ENCODE data around the gene FGD5. TPM values are rescaled to one million over a fixed set of nuclear protein-coding genes. Genes with fewer than 3 reads are reported as not detected.

The FGD5 gene
- total and polyA plus RNA-seq, 4 experiments from 2014 or later, result 0.06 TPM; not detected in 3

DNA sequence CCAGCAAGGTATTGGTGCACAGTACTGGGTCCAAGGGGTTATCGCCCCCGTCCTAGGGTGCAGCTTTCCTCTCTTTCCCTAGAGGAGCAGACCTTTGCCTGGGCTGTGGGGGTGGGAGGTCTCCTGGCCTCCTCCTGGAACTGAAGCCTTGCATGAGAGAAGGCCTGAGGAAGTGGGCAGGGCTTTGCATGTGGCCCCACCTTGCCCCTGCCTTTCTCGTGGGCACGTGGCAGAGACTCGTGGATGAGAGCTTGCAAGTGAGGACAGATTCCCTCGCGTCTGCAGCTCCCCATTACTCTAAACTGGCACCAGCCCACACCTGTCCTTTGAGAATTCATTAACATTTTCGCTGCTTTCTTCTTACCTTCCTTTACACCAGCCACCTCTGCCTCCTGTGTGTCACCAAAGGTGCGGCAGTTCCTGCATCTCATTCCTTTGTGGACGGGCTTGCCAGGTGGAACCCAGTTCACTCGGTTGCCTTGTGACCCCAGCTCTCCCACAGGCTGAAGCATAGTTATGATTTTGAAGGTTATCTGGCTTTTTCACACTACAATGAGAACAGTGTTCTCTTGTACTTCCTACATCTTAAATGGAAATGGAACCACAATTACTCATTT, 87.7 kb downstream of the FGD5 start:
- no peaks in the 10 kb centered on the region for H3K4me1 ChIP-seq (ENCODE audit: insufficient read depth, low read length)
- H3K27me3 ChIP-seq (ENCODE audit: insufficient read depth, low read length), result no peaks in the 10 kb centered on the region
- H3K4me1 Mint-ChIP-seq, result no peaks in the 10 kb centered on the region
- no peaks in the 10 kb centered on the region for H3K36me3 ChIP-seq (ENCODE audit: insufficient read depth, low read length)
- no peak overlapping the region for H3K4me3 ChIP-seq (ENCODE audit: low read length in 2 of 2)
- H3K36me3 Mint-ChIP-seq, result peaks cover 1 to 9% of the 10 kb centered on the region in 2 donors
- no peak overlapping the region for H3K4me3 Mint-ChIP-seq
- H3K27me3 Mint-ChIP-seq, result peaks cover 10 to 11% of the 10 kb centered on the region in 2 donors
- peaks cover 0 to 18% (median 9%) of the 10 kb centered on the region in 8 donors for H3K9me3 Mint-ChIP-seq
- CTCF ChIA-PET (ENCODE audit: partially characterized antibody), result interaction anchor here (0.7 kb wide), 1 partner anchor 15 kb away, joined by 3 read pairs; no protein-coding TSS in a partner anchor
- POLR2A ChIA-PET (ENCODE audit: partially characterized antibody), result no interaction called here
- no peak for DNase-seq
- no peaks in the 10 kb centered on the region for H3K9me3 ChIP-seq (ENCODE audit: control insufficient read depth in 1 of 2, low read length in 2 of 2)
- no peak overlapping the region for H3K27ac ChIP-seq (ENCODE audit: low read depth, low read length)
- intact Hi-C loops (cut with micrococcal nuclease), result no loop called here
- no peak overlapping the region for H3K27ac Mint-ChIP-seq

DNA sequence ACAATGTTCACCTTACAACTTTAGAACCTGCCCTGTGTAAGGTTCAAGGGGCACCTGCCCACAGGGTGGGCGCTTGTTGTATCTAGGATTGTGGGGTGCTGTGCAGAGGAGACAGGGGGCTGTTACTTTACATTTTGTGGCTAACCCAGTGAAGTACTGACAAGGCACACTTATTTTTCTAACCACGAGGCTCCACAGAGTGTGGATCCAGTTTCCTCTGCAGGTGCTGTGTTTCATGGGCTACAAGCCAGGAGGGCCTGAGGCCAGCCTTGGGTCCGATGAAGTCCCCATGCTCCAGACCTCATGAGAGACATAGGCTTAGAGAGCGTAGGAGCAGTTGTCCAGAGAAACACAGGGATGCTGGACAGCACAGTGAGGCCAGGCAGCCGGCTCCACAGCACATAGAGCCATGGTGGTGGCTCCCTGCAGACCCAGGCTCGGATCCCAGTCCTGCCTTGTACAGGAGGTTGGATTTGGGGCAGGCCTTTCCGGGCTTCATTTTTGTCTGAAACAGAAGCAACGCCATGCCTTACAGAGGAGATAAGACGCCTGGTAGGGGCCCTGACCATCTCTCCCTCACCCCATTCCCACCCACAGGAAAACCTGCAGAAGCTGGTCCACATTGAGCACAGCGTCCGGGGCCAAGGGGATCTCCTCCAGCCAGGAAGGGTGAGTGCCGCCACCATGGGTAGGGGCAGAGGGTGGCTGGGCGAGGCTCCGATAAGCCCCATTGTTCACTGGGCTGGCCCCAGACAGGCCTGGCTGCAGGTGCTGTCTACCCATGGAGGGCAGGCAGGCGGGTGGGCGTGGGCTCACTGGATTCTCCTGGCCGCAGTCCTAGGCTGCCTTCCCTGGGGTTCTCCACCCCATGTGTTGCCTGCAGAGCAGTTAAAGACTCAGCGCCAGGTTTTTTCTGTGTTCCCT, 88.5 kb downstream of the FGD5 start:
- no peak overlapping the region for H3K27ac ChIP-seq (ENCODE audit: low read depth, low read length)
- Mint-ChIP-seq H3K4me3 (no peak overlapping the region), H3K4me1 (no peaks in the 10 kb centered on the region), H3K27ac (no peak overlapping the region), H3K9me3 (peaks cover 0 to 18% (median 9%) of the 10 kb centered on the region in 8 donors), H3K27me3 (peaks cover 8 to 9% of the 10 kb centered on the region in 2 donors), H3K36me3 (peaks cover 1 to 9% of the 10 kb centered on the region in 2 donors)
- intact Hi-C loops (cut with micrococcal nuclease), result no loop called here
- ChIA-PET CTCF (ENCODE audit: partially characterized antibody) (no interaction called here), POLR2A (ENCODE audit: partially characterized antibody) (no interaction called here)
- no peaks in the 10 kb centered on the region for H3K4me1 ChIP-seq (ENCODE audit: insufficient read depth, low read length)
- DNase-seq, result no peak
- H3K4me3 ChIP-seq (ENCODE audit: low read length in 2 of 2), result no peak overlapping the region
- no peaks in the 10 kb centered on the region for H3K9me3 ChIP-seq (ENCODE audit: control insufficient read depth in 1 of 2, low read length in 2 of 2)
- H3K27me3 ChIP-seq (ENCODE audit: insufficient read depth, low read length), result no peaks in the 10 kb centered on the region
- H3K36me3 ChIP-seq (ENCODE audit: insufficient read depth, low read length), result no peaks in the 10 kb centered on the region

- ChIA-PET CTCF (ENCODE audit: partially characterized antibody) (interaction anchor here (0.7 to 4.8 kb wide), 3 partner anchors 12 to 184 kb away, joined by 3 to 22 read pairs (median 3); no protein-coding TSS in a partner anchor), POLR2A (ENCODE audit: partially characterized antibody) (no interaction called here)
- Mint-ChIP-seq H3K4me1 (no peaks in the 10 kb centered on the region), H3K27me3 (peaks cover 8 to 12% of the 10 kb centered on the region in 2 donors), H3K4me3 (no peak overlapping the region), H3K9me3 (peaks cover 0 to 16% (median 9%) of the 10 kb centered on the region in 8 donors), H3K27ac (no peak overlapping the region), H3K36me3 (peaks cover 1 to 9% of the 10 kb centered on the region in 2 donors)
- Histone ChIP-seq H3K4me1 (ENCODE audit: insufficient read depth, low read length) (no peaks in the 10 kb centered on the region), H3K27me3 (ENCODE audit: insufficient read depth, low read length) (no peaks in the 10 kb centered on the region), H3K9me3 (ENCODE audit: control insufficient read depth in 1 of 2, low read length in 2 of 2) (no peaks in the 10 kb centered on the region), H3K4me3 (ENCODE audit: low read length in 2 of 2) (no peak overlapping the region), H3K36me3 (ENCODE audit: insufficient read depth, low read length) (no peaks in the 10 kb centered on the region), H3K27ac (ENCODE audit: low read depth, low read length) (no peak overlapping the region)
- intact Hi-C loops (cut with micrococcal nuclease), result no loop called here
- no peak for DNase-seq
These were observed 90.5 kb downstream of the FGD5 start for GRCh38 chr3:14909250-14909649.

- H3K4me3 ChIP-seq (ENCODE audit: low read length in 2 of 2), result no peak overlapping the region
- no peak overlapping the region for H3K27ac ChIP-seq (ENCODE audit: low read depth, low read length)
- H3K4me1 ChIP-seq (ENCODE audit: insufficient read depth, low read length), result no peaks in the 10 kb centered on the region
- POLR2A ChIA-PET (ENCODE audit: partially characterized antibody), result no interaction called here
- H3K4me3 Mint-ChIP-seq, result no peak overlapping the region
- peaks cover 4 to 9% of the 10 kb centered on the region in 2 donors for H3K27me3 Mint-ChIP-seq
- no peaks in the 10 kb centered on the region for H3K4me1 Mint-ChIP-seq
- CTCF ChIA-PET (ENCODE audit: partially characterized antibody), result interaction anchor here (0.9 to 4.8 kb wide), 5 partner anchors 9 to 29 kb away, joined by 3 to 22 read pairs (median 6); no protein-coding TSS in a partner anchor
- no peaks in the 10 kb centered on the region for H3K9me3 ChIP-seq (ENCODE audit: control insufficient read depth in 1 of 2, low read length in 2 of 2)
- no peak for DNase-seq
- no peaks in the 10 kb centered on the region for H3K36me3 Mint-ChIP-seq
- no peaks in the 10 kb centered on the region for H3K36me3 ChIP-seq (ENCODE audit: insufficient read depth, low read length)
- no peaks in the 10 kb centered on the region for H3K9me3 Mint-ChIP-seq
- intact Hi-C loops (cut with micrococcal nuclease), result no loop called here
- no peak overlapping the region for H3K27ac Mint-ChIP-seq
- no peaks in the 10 kb centered on the region for H3K27me3 ChIP-seq (ENCODE audit: insufficient read depth, low read length)
These were observed 92.9 kb downstream of the FGD5 start for GRCh38 chr3:14911651-14912050.

GRCh38 chr3:14913071-14913925, 94.5 kb downstream of the FGD5 start:
- H3K9me3 Mint-ChIP-seq, result no peaks in the 10 kb centered on the region
- Histone ChIP-seq H3K4me1 (ENCODE audit: insufficient read depth, low read length) (no peaks in the 10 kb centered on the region), H3K36me3 (ENCODE audit: insufficient read depth, low read length) (no peaks in the 10 kb centered on the region), H3K27ac (ENCODE audit: low read depth, low read length) (no peak overlapping the region), H3K27me3 (ENCODE audit: insufficient read depth, low read length) (no peaks in the 10 kb centered on the region), H3K9me3 (ENCODE audit: control insufficient read depth in 1 of 2, low read length in 2 of 2) (no peaks in the 10 kb centered on the region), H3K4me3 (ENCODE audit: low read length in 2 of 2) (no peak overlapping the region)
- H3K27me3 Mint-ChIP-seq, result peaks cover 5 to 6% of the 10 kb centered on the region in 2 donors
- intact Hi-C loops (cut with micrococcal nuclease), result no loop called here
- no peaks in the 10 kb centered on the region for H3K36me3 Mint-ChIP-seq
- ChIA-PET CTCF (ENCODE audit: partially characterized antibody) (interaction anchor here (0.5 to 4.8 kb wide), 12 partner anchors 8 to 281 kb away, joined by 3 to 22 read pairs (median 4); no protein-coding TSS in a partner anchor), POLR2A (ENCODE audit: partially characterized antibody) (interaction anchor here (1.3 kb wide), 1 partner anchor 28 kb away, joined by 3 read pairs; no protein-coding TSS in a partner anchor)
- H3K4me1 Mint-ChIP-seq, result no peaks in the 10 kb centered on the region
- peak overlapping the region in 1 of 7 donors; percentile 42 for H3K27ac Mint-ChIP-seq
- H3K4me3 Mint-ChIP-seq, result no peak overlapping the region
- no peak for DNase-seq

DNA sequence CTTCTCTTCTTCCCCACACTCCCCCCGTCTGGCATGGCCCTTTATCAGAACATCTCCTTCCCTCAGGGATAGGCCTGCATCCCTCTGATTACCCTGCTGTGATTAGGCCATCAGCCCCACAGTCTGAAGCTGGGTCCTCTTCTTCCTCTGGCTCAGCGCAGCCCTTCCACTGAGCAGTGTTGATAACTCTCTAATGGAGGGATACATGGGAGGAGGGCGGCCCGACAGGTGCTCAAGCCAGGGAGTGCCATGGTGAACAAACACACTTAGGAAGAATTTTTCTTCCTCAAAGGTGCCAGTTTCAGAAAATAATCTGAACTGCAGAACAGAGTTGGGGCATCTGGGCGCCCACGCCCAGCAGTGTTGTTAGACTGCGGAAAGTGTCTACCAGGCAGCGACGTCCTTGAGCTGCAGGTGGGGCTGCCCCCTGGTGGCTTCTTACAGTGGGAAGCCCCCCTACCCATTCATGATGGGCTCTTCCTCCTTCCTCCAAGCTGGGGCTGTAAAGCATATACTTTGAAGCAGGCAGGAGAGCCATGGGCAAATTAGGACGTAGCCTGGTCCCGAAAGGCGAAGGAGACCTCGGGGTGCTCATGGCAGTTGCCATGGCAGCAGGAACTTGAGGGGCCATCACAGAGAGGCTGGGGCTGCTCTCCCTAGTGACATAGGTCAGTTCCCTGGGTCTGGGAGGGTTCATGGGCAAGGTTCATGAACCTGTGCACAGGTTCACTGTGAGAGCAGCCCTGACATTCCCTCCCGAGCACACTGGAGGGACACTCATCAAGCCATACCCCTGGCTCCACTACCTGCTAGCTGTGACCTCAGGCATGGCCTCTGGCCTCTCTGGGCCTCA, 95.4 kb downstream of the FGD5 start:
- ChIA-PET CTCF (ENCODE audit: partially characterized antibody) (interaction anchor here (0.8 to 3.1 kb wide), 8 partner anchors 9 to 281 kb away, joined by 3 to 7 read pairs (median 4); no protein-coding TSS in a partner anchor), POLR2A (ENCODE audit: partially characterized antibody) (interaction anchor here (1.3 kb wide), 1 partner anchor 29 kb away, joined by 3 read pairs; no protein-coding TSS in a partner anchor)
- H3K27me3 Mint-ChIP-seq, result peaks cover 5 to 6% of the 10 kb centered on the region in 2 donors
- Histone ChIP-seq H3K27me3 (ENCODE audit: insufficient read depth, low read length) (no peaks in the 10 kb centered on the region), H3K9me3 (ENCODE audit: control insufficient read depth in 1 of 2, low read length in 2 of 2) (no peaks in the 10 kb centered on the region), H3K4me3 (ENCODE audit: low read length in 2 of 2) (no peak overlapping the region), H3K36me3 (ENCODE audit: insufficient read depth, low read length) (no peaks in the 10 kb centered on the region), H3K4me1 (ENCODE audit: insufficient read depth, low read length) (no peaks in the 10 kb centered on the region), H3K27ac (ENCODE audit: low read depth, low read length) (no peak overlapping the region)
- no peak overlapping the region for H3K27ac Mint-ChIP-seq
- H3K9me3 Mint-ChIP-seq, result no peaks in the 10 kb centered on the region
- DNase-seq, result no peak
- H3K36me3 Mint-ChIP-seq, result no peaks in the 10 kb centered on the region
- H3K4me1 Mint-ChIP-seq, result no peaks in the 10 kb centered on the region
- intact Hi-C loops (cut with micrococcal nuclease), result no loop called here
- H3K4me3 Mint-ChIP-seq, result no peak overlapping the region
